Ishikawa (cell line): Measurements from ENCODE around the gene FOXN3.

Source experiments
- CEBPB ChIP-seq: IDR thresholded peaks from 2 replicates; pipeline ENCODE4 v1.6.1; 2012
- CREB1 ChIP-seq: IDR thresholded peaks from 2 replicates; pipeline ENCODE4 v1.6.1; 2012; ENCODE audit warnings: low read depth
- EGR1 ChIP-seq: IDR thresholded peaks from 2 replicates; pipeline ENCODE4 v1.6.1; 2012
- EP300 ChIP-seq: IDR thresholded peaks from 2 replicates; pipeline ENCODE4 v1.6.1; 2012; ENCODE audit warnings: borderline replicate concordance
- FOXM1 ChIP-seq: IDR thresholded peaks from 2 replicates; pipeline ENCODE4 v1.6.1; 2012; ENCODE audit warnings: low read depth, borderline replicate concordance
- MAX ChIP-seq: IDR thresholded peaks from 2 replicates; pipeline ENCODE4 v1.6.1; 2012
- NFIC ChIP-seq: IDR thresholded peaks from 2 replicates; pipeline ENCODE4 v1.6.1; 2012
- RAD21 ChIP-seq: IDR thresholded peaks from 2 replicates; pipeline ENCODE4 v1.6.1; 2012; ENCODE audit warnings: low read depth
- REST ChIP-seq: IDR thresholded peaks from 2 replicates; pipeline ENCODE4 v1.6.1; 2012; ENCODE audit warnings: low read depth, mild to moderate bottlenecking
- TAF1 ChIP-seq: IDR thresholded peaks from 2 replicates; pipeline ENCODE4 v1.6.1; 2012; ENCODE audit warnings: low read depth, mild to moderate bottlenecking
- TCF12 ChIP-seq: IDR thresholded peaks from 2 replicates; pipeline ENCODE4 v1.6.1; 2012; ENCODE audit warnings: low read depth
- TEAD4 ChIP-seq: IDR thresholded peaks from 2 replicates; pipeline ENCODE4 v1.6.1; 2012
- USF1 ChIP-seq: IDR thresholded peaks from 2 replicates; pipeline ENCODE4 v1.6.1; 2012
- YY1 ChIP-seq: IDR thresholded peaks from 2 replicates; pipeline ENCODE4 v1.6.1; 2012; ENCODE audit warnings: low read depth
- ZBTB7A ChIP-seq: IDR thresholded peaks from 2 replicates; pipeline ENCODE4 v1.6.1; 2012; ENCODE audit warnings: low read depth

The FOXN3 gene

GRCh38 chr14:89266754-89267153, 150.3 kb downstream of the FOXN3 start:
- TF ChIP-seq RAD21 (no peak), TAF1 (no peak), CREB1 (no peak), REST (no peak), EGR1 (no peak), MAX (no peak), USF1 (no peak), TCF12 (no peak), FOXM1 (no peak), YY1 (no peak), ZBTB7A (no peak), TEAD4 (no peak), CEBPB (no peak), NFIC (no peak), EP300 (no peak)

GRCh38 chr14:89265234-89265633, 151.8 kb downstream of the FOXN3 start:
- TF ChIP-seq FOXM1 (no peak), ZBTB7A (no peak), REST (no peak), EP300 (no peak), MAX (no peak), TCF12 (no peak), USF1 (no peak), EGR1 (no peak), CEBPB (no peak), NFIC (no peak)

GRCh38 chr14:89264196-89264800, 152.7 kb downstream of the FOXN3 start:
- TF ChIP-seq ZBTB7A (no peak), CREB1 (no peak), EP300 (no peak), TCF12 (no peak)

GRCh38 chr14:89262041-89262440, 155.0 kb downstream of the FOXN3 start:
- TF ChIP-seq NFIC (no peak), ZBTB7A (no peak), TCF12 (no peak), RAD21 (no peak), CEBPB (no peak), TAF1 (no peak), REST (no peak), EGR1 (no peak), MAX (no peak), CREB1 (no peak), USF1 (no peak), FOXM1 (no peak), YY1 (no peak), TEAD4 (no peak)

GRCh38 chr14:89260898-89261297, 156.1 kb downstream of the FOXN3 start:
- TF ChIP-seq YY1 = no peak
- TF ChIP-seq TAF1 = no peak
- no peak for TF ChIP-seq MAX
- no peak for TF ChIP-seq RAD21
- TF ChIP-seq EP300 = no peak
- TF ChIP-seq CEBPB = no peak
- TF ChIP-seq TEAD4 = no peak
- TF ChIP-seq USF1 = no peak
- no peak for TF ChIP-seq EGR1
- TF ChIP-seq FOXM1 = no peak
